ENCODE measurements around the gene HDAC9.

HDAC9 gene

DNA sequence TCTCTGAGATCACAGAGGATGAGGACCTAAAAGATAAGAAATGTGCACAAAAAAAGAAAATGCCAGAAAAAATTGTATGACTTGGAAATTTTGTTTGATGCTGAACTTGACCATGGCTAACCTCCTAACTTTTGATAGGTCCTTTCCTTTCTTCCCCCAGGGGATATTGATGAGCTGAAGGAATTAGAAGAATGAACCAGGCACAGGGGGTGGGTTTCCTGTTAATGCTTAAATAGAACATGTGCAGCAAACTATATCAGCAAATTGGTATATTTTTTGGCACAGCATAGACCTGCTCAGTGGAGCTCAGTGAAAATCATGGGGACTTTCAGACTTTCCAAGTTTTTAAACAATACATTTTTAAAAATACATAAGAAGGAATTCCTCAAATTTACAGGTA, 300.7 kb downstream of the HDAC9 start:
- no peak overlapping the region for H3K4me3 ChIP-seq (ENCODE audit: low read length)
- DNase-seq (ENCODE audit: low read depth, low spot score): no peak

DNA sequence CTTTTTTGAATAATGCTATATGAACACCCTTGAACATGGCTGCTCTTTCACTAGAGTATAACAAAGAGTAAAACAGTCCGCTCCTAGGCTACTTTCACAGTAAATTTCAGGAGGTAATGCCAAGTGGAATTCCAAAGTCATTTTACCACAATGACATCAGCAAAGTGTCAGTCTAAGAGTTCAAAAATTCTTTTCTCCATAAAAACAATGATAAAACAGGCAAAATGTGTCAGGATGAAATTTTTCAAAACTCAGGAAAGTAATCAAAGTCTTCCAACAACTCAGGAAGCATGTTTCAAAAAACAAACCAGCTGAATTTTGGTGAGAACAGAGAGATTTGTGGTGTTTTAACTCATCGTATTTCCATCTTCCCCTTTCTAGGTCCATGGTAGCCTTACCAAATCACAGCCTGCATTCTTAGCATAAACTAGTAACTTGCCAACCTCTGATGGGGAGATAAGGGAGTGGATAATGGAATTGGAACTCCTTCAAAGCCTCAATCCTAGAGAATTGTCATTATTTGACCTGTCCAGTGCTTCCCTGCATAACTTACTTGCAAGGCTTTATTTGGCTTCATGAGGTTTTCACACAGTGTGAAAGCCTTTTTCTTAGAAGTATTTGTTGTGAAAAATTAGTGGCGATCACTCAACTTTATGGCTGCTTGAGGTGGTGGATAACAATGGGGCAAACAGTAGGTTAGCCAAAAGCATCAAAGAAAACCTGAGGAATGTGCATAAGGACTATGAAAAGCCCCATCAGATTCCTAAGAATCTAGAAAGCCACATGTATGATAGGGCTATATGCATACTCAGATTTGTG, 302.7 kb downstream of the HDAC9 start:
- H3K4me3 ChIP-seq (ENCODE audit: low read length): no peak overlapping the region
- DNase-seq (ENCODE audit: low read depth, low spot score): no peak

DNA sequence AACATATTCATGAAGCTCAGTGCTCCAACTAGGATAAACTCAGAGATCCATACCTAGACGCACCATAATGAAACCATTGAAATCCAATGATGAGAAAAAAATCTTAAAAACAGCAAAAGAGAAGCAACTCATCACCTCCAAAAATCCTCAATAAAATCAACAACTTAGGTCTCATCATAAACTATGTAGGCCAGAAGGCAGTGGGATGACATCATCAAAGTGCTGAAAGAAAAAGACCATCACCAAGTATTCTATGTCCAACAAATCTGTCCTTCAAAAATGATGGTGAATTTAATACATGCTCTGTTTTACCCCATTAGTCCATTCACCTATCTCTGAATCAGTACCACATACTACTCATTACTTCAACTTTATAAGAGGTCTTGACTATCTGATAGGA, 304.4 kb downstream of the HDAC9 start:
- no peak overlapping the region for H3K4me3 ChIP-seq (ENCODE audit: low read length)
- DNase-seq (ENCODE audit: low read depth, low spot score): no peak

DNA sequence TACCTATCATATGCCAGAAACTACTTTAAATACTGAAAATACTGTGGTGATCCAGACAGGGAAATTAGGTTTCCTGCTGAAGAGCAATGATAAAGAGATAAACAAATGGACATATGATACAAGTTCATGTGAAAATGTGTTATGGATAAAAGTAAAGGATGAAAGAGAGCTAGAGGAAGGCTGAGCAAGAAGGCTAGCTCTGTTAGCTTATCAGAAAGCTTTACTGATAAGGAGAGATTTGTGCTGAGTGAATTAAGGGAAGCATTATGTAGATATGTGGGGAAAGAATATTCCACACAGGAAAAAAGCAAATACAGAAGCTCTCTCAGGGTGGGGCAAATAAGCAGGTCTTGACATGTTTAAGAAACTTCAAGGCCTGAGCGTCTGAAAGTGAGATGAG, 308.4 kb downstream of the HDAC9 start:
- no peak for DNase-seq (ENCODE audit: low read depth, low spot score)
- H3K4me3 ChIP-seq (ENCODE audit: low read length): no peak overlapping the region

DNA sequence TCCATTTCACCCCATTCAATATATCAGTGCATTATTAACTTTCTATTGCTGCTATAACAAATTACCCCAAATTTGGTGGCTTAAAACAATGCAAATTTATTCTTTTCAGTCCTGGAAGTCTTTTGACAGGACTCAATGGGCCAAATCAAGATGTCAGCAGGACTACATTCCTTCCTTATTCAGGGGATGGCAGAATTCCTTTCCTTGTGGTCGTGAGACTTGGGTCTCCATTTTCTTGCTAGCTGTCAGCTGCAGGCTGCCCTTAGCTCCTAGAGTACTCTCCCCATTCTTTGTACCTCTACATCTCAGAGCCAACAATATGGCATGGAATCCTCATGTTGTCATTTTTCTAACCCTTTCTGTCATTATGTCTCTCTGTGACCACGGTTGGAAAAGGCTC, 310.6 kb downstream of the HDAC9 start:
- no peak for DNase-seq (ENCODE audit: low read depth, low spot score)
- H3K4me3 ChIP-seq (ENCODE audit: low read length): no peak overlapping the region

DNA sequence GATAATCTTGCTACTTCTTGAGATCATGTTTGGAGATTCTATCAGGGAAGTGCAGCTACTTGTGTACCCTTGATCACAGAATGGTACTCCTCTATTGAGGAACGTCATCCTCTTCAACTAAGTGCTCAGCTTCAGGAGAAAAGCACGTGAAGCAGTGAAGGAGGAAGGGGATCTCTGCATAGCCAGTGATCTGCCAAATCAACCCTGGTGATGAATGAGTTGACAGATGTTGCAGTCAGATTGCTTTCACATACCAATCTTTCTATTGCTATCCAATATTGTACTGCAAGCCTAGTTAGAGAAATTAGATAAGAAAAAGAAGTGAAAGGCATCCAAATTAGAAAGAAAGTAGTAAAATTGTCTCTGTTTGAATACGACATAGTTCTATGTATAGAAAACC, 312.5 kb downstream of the HDAC9 start:
- no peak overlapping the region for H3K4me3 ChIP-seq (ENCODE audit: low read length)
- DNase-seq (ENCODE audit: low read depth, low spot score): no peak

DNA sequence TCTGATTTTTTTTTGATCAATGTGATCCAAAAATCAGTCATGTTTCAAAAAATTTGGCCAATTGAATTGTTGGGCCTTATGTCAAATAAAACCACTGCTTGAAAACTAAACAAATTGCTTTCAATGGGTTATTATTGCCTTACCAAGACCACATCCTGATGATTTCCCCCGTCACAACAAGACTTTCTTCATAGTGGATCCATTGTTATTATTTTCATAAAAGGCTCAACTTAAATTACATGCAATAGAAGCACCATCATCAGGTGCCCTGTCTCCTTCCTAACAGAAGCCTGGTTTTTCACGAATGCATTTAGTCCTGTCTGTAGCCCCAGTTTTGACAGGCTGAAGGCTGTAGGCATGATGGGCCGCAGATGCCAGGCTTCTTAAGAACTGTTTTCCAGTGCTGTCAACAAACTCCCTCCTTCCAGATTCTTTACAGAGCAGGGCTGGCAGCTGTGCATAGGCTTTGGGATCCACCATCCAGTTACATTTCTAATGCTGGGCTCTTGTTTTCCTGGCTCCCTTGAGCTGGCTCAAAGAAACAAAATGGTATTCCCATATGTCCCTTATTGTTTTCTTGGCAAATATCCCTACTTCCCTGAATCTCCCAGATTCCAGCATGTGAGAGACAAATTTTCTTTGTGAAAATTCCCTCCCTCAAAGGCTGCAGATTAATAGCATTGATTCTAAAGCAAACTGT, 319.9 kb downstream of the HDAC9 start:
- H3K4me3 ChIP-seq (ENCODE audit: low read length): no peak overlapping the region
- DNase-seq (ENCODE audit: low read depth, low spot score): no peak

DNA sequence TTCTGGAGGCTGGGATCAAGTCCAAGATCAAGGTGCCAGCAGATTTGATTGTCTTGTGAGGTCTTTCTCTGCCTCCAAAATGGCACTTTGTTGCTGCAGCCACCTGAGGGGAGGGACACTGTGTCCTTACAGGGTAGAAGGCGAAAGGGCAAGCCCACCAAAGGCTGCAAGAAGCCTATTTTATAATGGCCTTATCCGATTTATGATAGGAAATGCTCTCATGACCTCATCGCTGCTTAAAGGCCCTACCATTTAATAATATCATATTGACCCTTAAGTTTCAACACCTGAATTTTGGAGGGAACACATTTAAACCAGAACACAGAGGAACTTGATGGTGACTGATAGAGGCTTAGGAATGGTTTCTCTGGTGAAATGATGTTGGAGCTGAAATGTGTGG, 325.4 kb downstream of the HDAC9 start:
- no peak for DNase-seq (ENCODE audit: low read depth, low spot score)
- no peak overlapping the region for H3K4me3 ChIP-seq (ENCODE audit: low read length)

DNA sequence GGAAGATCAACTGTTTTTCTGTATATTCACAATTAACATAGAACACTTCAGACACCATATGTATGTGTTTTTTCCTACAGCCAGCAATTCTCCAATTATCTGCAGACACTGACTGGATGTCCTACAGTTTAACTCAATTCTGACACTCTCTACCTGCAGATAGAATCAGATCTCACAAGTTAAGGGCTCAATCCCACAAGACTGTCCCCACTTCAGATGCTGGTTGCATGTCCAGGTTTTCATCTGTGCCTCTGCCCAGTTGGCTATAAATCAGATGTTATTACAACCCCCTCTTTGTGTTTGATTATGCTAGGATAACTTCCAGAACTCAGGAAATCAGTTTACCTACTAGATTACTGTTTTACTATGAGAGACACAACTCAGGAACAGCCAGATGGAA, 326.0 kb downstream of the HDAC9 start:
- no peak overlapping the region for H3K4me3 ChIP-seq (ENCODE audit: low read length)
- DNase-seq (ENCODE audit: low read depth, low spot score): no peak

DNA sequence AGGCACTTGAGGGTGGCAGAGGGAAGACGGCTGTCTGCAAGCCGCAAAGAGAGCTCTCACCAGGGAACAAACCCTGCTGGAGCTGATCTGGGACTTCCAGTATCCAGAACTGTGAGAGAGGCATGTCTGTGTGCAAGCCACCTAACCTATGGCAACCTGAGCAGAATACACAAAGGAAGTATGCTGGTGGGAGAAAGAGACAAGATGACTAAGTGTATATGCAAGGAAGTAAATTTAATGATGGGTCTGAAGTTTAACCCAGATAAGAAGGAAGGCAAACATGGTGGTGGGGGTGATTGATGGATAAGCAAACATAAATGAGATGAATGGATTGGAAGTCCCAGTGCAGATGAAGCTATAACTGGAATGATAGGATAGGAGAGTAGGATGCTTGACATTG, 328.6 kb downstream of the HDAC9 start:
- H3K4me3 ChIP-seq (ENCODE audit: low read length): no peak overlapping the region
- DNase-seq (ENCODE audit: low read depth, low spot score): no peak

DNA sequence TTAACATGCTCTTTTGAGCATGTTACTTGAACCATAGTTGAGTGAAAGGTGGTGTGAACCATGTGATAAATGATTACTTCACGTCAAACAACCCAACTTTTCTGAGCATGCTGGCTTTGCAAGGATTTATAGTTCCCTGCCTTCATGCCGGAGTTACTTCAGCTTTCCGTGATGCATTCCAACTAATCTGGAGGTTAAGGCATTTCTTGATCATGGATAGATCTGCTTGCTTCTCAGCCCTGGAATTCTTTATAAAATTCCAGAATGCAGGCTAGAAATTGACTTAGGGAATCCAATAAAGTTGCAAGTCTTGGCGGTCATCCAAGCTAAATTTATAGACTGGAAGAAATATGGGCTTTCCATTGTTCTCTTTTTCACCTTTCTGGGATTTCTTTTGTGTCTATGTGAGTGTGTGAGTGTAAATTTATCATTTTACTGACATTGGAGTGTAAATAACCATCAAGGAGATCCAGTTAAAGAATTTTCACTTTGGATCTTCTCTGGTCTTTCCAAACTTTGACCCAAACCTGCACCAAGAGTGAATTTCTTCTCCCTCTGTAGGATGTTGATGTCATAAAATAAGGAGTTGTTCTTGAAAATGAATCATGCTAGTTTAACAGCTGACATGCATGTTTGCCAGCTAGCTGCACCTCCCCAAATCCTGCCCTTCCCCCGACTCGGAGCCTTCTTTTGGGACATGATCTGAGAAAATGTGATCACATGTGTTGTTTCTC, 332.9 kb downstream of the HDAC9 start:
- H3K4me3 ChIP-seq (ENCODE audit: low read length): no peak overlapping the region
- DNase-seq (ENCODE audit: low read depth, low spot score): no peak

DNA sequence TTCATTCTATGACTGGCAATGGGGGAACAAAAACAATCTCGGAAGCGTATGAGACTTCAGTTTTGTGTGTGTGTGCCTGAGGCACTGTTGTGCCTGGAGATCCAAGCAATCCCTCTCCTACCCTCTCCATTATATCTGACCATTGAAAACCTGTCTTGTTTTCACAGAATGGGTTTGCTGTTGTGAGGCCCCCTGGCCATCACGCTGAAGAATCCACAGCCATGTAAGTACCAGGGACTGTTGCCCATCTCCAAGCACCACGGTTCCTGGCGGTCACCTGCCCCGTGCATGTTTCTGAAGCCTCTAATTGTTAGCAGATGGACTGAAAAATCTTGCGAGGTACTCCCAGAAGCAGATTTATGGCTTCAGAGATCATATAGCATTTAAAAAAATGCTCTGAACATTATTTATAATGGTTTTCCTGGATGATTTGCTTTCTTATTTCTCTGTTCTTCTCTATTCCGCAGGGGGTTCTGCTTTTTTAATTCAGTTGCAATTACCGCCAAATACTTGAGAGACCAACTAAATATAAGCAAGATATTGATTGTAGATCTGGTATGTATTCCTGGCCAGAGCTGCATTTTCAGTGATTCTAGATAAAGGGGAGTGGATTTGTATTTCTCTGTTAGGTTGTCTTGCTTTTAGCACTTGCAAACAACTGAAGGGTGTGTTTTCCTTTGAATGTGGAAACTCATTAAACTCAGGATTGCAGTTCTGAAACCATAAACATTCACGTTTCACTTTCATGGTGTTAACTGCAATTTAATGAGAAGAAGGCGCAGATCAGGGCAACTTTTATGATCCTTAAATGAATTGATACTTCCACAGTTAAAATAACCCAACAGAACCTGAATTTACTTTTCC, 333.7 kb downstream of the HDAC9 start:
- no peak overlapping the region for H3K4me3 ChIP-seq (ENCODE audit: low read length)
- no peak for DNase-seq (ENCODE audit: low read depth, low spot score)

DNA sequence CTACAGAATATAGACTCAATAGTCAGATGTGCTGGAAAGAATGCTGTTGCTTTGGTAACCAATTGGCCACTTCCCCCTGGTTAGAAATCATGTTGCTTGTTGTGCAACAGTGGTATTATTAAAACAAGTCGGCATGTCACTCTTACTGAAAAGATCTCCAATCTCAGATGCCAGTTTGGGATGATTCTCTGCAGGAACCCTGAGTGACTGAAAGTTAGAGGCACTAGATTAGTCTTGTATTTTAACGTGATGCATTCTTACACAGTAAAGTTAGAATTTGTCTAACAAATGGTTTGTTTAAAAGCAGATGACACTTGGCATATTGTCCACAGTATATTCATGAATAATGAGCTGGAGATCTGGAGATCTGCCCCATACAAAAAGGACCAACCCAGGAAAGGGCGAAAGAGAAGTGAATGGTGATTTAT, 334.3 kb downstream of the HDAC9 start:
- H3K4me3 ChIP-seq (ENCODE audit: low read length): no peak overlapping the region
- no peak for DNase-seq (ENCODE audit: low read depth, low spot score)

DNA sequence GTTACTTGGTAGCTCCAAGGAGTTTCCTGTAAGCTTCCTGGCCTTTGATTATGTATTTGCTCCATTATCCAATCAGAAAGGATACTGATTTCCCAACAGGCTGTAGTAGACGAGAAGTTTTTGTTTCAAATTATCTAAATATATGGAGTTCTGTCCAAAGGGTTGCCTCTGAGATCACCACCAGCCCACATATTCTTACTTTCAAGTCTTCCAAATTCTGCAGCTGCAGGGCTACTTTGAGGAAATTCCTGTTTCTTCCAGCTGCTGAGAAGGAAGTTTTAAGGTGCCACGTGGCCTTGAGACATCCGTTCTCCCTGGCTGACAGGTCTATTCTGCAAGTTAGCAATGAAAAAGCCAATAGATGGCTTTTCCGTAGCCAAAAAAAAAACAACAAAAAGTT, 335.9 kb downstream of the HDAC9 start:
- no peak overlapping the region for H3K4me3 ChIP-seq (ENCODE audit: low read length)
- no peak for DNase-seq (ENCODE audit: low read depth, low spot score)

DNA sequence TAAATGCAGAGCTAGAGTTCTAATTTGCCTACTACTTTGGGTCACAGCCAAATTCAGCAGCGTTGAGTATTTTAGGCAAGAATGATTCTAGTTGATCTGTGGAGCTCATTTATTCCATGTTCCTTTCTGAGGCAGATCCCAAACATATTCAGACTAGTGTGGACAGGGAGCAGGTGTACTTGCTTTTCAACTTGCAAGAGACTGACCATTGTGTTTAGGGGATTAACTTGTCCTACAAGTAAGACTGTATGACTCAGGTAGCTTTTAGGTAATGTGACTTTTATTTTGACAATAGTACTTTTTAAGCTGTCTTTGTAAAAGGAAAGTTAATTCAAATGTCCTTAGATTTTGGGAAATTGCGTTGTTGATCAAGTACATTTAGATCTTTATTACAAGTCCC, 336.4 kb downstream of the HDAC9 start:
- no peak for DNase-seq (ENCODE audit: low read depth, low spot score)
- no peak overlapping the region for H3K4me3 ChIP-seq (ENCODE audit: low read length)

DNA sequence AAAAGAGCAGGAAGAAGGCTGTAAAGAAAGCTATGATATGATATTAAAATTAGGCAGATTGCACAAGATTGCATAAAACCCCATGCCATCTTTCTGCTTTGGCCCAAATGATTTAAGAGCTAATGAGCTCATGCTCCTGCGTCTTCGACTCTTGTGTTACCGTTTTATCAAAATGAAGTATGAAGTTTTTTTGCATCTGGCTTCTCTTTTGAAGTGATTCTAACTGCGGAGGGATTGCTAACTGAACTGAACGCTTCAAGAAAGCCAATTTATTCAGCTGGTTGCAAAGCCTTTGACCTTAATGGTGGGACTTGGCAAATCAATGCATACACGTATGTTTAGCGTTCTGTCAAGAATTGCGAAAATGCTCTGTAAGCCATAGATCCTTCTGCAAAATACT, 339.0 kb downstream of the HDAC9 start:
- DNase-seq (ENCODE audit: low read depth, low spot score): no peak
- H3K4me3 ChIP-seq (ENCODE audit: low read length): no peak overlapping the region

DNA sequence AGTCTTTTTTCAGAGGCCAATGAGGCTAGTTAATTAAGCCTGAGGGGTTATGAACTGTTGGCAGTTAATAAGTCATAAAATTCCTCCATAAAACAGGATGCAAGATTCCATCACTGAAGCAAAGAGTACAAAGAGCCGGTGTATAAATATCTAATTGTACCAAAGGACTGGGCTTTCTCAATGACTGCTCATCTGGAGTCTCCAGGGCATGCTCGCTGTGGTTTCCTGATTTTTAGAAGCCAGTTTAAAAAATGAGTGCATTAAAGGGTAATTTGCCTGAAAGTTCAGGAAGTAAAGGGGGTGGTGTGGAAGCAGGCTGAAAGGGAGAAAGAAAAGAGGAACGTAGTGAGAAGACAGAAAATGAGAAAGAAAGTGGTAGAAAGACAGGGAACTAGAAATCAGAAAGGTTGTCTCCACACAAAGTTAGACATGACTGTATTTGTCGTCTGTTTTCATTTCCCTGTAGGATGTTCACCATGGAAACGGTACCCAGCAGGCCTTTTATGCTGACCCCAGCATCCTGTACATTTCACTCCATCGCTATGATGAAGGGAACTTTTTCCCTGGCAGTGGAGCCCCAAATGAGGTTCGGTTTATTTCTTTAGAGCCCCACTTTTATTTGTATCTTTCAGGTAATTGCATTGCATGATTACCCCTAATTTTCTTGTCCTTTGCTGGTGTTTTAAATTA, 339.6 kb downstream of the HDAC9 start:
- no peak for DNase-seq (ENCODE audit: low read depth, low spot score)

DNA sequence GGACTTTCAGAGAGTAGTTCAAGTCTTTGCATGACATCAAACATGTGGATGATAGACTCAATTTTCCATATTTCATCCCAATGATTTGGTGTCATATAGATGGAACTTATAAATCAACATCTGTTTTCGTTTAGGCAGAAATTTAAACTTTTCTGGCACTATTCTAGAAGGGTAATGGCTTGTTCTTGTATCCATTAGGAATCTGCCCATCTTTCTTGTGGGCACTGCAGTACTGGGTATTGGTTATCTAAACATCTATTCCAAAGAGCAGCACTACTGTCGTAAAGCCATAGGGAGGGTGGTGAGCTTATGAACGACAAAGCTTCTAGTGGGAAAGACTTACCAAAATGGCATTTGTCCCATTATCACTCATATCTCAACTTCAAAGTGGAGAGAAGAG, 348.4 kb downstream of the HDAC9 start:
- H3K4me3 ChIP-seq (ENCODE audit: low read length): no peak overlapping the region
- DNase-seq (ENCODE audit: low read depth, low spot score): no peak

More for the DNA sequence above, 339.6 kb downstream of the HDAC9 start:
- H3K4me3 ChIP-seq (ENCODE audit: low read length): no peak overlapping the region

DNA sequence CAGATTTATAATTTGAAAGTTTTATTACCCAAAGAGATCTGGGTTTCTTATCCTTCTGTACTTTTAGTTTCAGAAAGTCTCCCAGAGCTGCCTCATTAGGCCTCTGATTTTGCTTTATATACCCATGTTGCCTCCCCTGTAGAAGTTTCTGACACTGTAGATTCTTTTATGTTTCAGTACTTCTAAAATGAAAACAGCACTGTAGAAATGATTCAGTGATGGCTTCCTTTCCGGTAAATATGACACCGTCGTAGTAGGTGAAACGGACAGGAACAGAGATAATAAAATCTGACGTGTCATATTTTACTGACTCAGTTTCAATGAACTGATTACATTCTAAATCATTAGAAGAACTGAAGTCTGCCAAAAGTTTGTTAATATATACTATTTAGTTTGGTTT, 349.2 kb downstream of the HDAC9 start:
- DNase-seq (ENCODE audit: low read depth, low spot score): no peak

More for the DNA sequence above, 349.2 kb downstream of the HDAC9 start:
- H3K4me3 ChIP-seq (ENCODE audit: low read length): no peak overlapping the region
